Fibroblast of skin of back (primary cell): ENCODE data around the gene ENTREP3.

Experiments used
- DNase-seq: peaks from one replicate; pipeline ENCODE4 v3.0.0-alpha.2; 2013

The ENTREP3 gene

DNA sequence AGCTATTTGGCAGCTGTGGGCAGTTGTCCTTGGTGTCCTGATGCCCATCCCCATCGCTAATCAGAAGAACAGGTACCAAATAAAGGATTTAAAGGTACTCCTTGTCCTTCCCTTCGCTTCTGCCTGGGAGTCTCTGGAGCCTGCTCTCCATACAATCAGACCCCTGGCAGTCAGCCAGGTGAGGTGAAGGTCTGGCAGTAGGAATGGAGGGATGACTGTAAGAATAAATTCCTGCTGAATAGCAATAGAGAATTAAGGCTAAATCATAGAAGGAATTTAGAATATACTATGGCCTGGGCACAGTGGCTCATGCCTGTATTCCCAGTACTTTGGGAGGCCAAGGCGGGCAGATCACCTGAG is 56.8 kb downstream of the ENTREP3 start:
- no peak for DNase-seq

DNA sequence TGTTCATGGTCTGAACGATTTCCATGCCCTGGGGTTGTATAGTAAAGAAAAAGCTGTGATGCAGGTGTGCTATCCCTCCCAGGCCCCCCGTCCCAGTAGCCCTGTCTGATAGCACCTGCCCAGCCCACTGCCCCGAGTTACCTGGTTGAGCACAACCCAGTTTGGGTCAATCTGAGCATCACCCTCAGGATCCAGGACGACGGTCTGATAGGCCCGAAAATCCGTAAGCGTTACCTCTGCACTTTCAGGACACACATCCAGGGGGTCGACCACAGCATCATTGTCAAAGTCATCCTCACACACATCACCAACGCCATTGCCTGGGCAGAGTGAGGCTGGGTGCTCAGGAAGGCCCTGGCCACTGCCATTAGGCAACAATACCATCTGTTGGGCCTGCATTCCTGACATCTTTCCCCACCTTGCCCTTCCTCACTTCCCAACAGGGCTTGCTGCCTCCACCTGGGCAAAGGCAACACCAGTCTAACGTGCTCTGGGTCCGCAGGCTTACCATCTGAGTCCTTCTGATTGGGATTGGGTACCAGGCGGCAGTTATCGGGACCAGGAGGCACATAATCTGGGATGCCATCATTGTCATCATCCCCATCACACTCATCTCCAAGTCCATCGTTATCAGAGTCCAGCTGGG is 57.3 kb downstream of the ENTREP3 start:
- DNase-seq: no peak
